Measurements from ENCODE around the gene WNT8B. TPM values are rescaled to one million over a fixed set of nuclear protein-coding genes. Genes with fewer than 3 reads are reported as not detected.

WNT8B gene
- total RNA-seq, 2 donors from 2014 or later, result not detected

GRCh38 chr10:100509241-100509840 is 46.5 kb downstream of the WNT8B start:
- WGBS, 2 donors, result 74 to 83% methylated on average over 8 of the region's 8 CpGs
- Histone ChIP-seq H3K4me3 (no peak overlapping the region), H3K9me3 (no peaks in the 10 kb centered on the region), H3K27me3 (no peaks in the 10 kb centered on the region), H3K27ac (no peak overlapping the region), H3K36me3 (replicated peaks in 1 of 2; ENCODE audit: insufficient read depth in 1 of 2, low read depth in 2 of 2) (no peaks in the 10 kb centered on the region), H3K4me1 (peaks cover 6% of the 10 kb centered on the region)
- intact Hi-C loops (cut with DNase I), result no loop called here
- TF ChIP-seq POLR2A (IDR thresholded peaks at IDR 0.05), result no peak
- TF ChIP-seq, protein P1, sequence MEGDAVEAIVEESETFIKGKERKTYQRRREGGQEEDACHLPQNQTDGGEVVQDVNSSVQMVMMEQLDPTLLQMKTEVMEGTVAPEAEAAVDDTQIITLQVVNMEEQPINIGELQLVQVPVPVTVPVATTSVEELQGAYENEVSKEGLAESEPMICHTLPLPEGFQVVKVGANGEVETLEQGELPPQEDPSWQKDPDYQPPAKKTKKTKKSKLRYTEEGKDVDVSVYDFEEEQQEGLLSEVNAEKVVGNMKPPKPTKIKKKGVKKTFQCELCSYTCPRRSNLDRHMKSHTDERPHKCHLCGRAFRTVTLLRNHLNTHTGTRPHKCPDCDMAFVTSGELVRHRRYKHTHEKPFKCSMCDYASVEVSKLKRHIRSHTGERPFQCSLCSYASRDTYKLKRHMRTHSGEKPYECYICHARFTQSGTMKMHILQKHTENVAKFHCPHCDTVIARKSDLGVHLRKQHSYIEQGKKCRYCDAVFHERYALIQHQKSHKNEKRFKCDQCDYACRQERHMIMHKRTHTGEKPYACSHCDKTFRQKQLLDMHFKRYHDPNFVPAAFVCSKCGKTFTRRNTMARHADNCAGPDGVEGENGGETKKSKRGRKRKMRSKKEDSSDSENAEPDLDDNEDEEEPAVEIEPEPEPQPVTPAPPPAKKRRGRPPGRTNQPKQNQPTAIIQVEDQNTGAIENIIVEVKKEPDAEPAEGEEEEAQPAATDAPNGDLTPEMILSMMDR (IDR thresholded peaks at IDR 0.05), result no peak
- DNase-seq (no peak), ATAC-seq (no peak)

- 64 to 77% methylated on average over 7 of the region's 7 CpGs for WGBS, 2 donors
- ATAC-seq (no peak), DNase-seq (peak; percentile 27 to 71 (median 50))
- intact Hi-C loops (cut with DNase I), result loop anchor here (10.0 kb wide), 1 partner anchor 176 kb away; the partner anchor contains the start of gene PKD2L1
- H3K27me3 ChIP-seq, result no peaks in the 10 kb centered on the region
- TF ChIP-seq, protein P1 (IDR thresholded peaks at IDR 0.05), result no peak
- TF ChIP-seq POLR2A (IDR thresholded peaks at IDR 0.05), result no peak
- peaks cover 6% of the 10 kb centered on the region for H3K4me1 ChIP-seq
- H3K9me3 ChIP-seq, result no peaks in the 10 kb centered on the region
- no peaks in the 10 kb centered on the region for H3K36me3 ChIP-seq (replicated peaks in 1 of 2; ENCODE audit: insufficient read depth in 1 of 2, low read depth in 2 of 2)
- no peak overlapping the region for H3K27ac ChIP-seq
- H3K4me3 ChIP-seq, result no peak overlapping the region
Observed at GRCh38 chr10:100510533-100511308, 47.9 kb downstream of the WNT8B start.

GRCh38 chr10:100515612-100516011 is 52.8 kb downstream of the WNT8B start:
- ATAC-seq, result no peak
- no peaks in the 10 kb centered on the region for H3K9me3 ChIP-seq
- WGBS, 2 donors, result 74 to 79% methylated on average over 3 of the region's 3 CpGs
- no peaks in the 10 kb centered on the region for H3K27me3 ChIP-seq
- H3K27ac ChIP-seq, result no peak overlapping the region
- peaks cover 13% of the 10 kb centered on the region for H3K4me1 ChIP-seq
- H3K4me3 ChIP-seq, result no peak overlapping the region
- TF ChIP-seq, protein P1 (IDR thresholded peaks at IDR 0.05), result no peak
- no peak for TF ChIP-seq POLR2A (IDR thresholded peaks at IDR 0.05)
- DNase-seq, result no peak
- intact Hi-C loops (cut with DNase I), result loop anchor here (5.0 to 10.0 kb wide), 2 partner anchors 78 to 181 kb away; partner anchors contain the start of gene PKD2L1
- H3K36me3 ChIP-seq (replicated peaks in 1 of 2; ENCODE audit: insufficient read depth in 1 of 2, low read depth in 2 of 2), result no peaks in the 10 kb centered on the region

- Histone ChIP-seq H3K36me3 (replicated peaks in 1 of 2; ENCODE audit: insufficient read depth in 1 of 2, low read depth in 2 of 2) (no peaks in the 10 kb centered on the region), H3K27me3 (no peaks in the 10 kb centered on the region), H3K27ac (no peak overlapping the region), H3K4me3 (no peak overlapping the region), H3K9me3 (no peaks in the 10 kb centered on the region), H3K4me1 (peaks cover 13% of the 10 kb centered on the region)
- DNase-seq, result peak in 1 of 4 donors; percentile 41
- no peak for ATAC-seq
- TF ChIP-seq, protein P1 (IDR thresholded peaks at IDR 0.05), result peak in 1 of 7 experiments; percentile 22
- no peak for TF ChIP-seq POLR2A (IDR thresholded peaks at IDR 0.05)
- intact Hi-C loops (cut with DNase I), result loop anchor here (5.0 to 10.0 kb wide), 2 partner anchors 80 to 182 kb away; partner anchors contain the start of gene PKD2L1
- 56 to 66% methylated on average over 2 of the region's 2 CpGs for WGBS, 2 donors
Observed at GRCh38 chr10:100516847-100517246, 54.0 kb downstream of the WNT8B start.

Measured in body of pancreas (tissue), 4 donors.